Measurements from ENCODE around the gene COX4I1. TPM values are rescaled to one million over a fixed set of nuclear protein-coding genes. Genes with fewer than 3 reads are reported as not detected.

COX4I1 gene
- total RNA-seq, 1 experiment from 2014 or later: 506 TPM

- H4K20me1 ChIP-seq (ENCODE audit: control insufficient read depth, insufficient read depth, insufficient read length): no peaks in the 10 kb centered on the region
- H3K27ac Mint-ChIP-seq: no peak overlapping the region
- no peaks in the 10 kb centered on the region for H3K23me2 ChIP-seq (ENCODE audit: insufficient read length, low read depth, low read length, poor library complexity, severe bottlenecking)
- H4K91ac ChIP-seq (ENCODE audit: insufficient read length, low read depth, low read length): no peak overlapping the region
- H3K18ac ChIP-seq (ENCODE audit: insufficient read length, low read depth, low read length): no peak overlapping the region
- H3K27me3 Mint-ChIP-seq (ENCODE audit: low read depth): peaks cover 26% of the 10 kb centered on the region
- no peak overlapping the region for H3K27ac ChIP-seq (ENCODE audit: insufficient read length, low read depth, low read length)
- TF ChIP-seq CTCF (conservative IDR thresholded peaks at IDR 0.05): no peak
- no peak overlapping the region for H2AFZ ChIP-seq (ENCODE audit: low read length)
- no peaks in the 10 kb centered on the region; a peak in 1 of 7 replicates for H3K36me3 Mint-ChIP-seq (ENCODE audit: insufficient read depth in 1 of 3, low read depth in 3 of 3)
- no peak overlapping the region for H2BK20ac ChIP-seq (ENCODE audit: low read depth, low read length, poor library complexity, severe bottlenecking)
- no peak overlapping the region for H3T11ph ChIP-seq (ENCODE audit: low read length)
- H2BK5ac ChIP-seq (ENCODE audit: insufficient read length, low read length): no peak overlapping the region
- H3K9me3 Mint-ChIP-seq: no peaks in the 10 kb centered on the region
- no peaks in the 10 kb centered on the region for H3K79me2 ChIP-seq (ENCODE audit: insufficient read depth, low read length)
- H3K4me1 ChIP-seq (ENCODE audit: insufficient read depth, low read length): no peaks in the 10 kb centered on the region
- no peak overlapping the region for H3K4me2 ChIP-seq (ENCODE audit: insufficient read depth, insufficient read length, low read length)
- no peak overlapping the region for H2AK5ac ChIP-seq (ENCODE audit: insufficient read length, low read length)
- no peak overlapping the region for H2BK15ac ChIP-seq (ENCODE audit: low read depth, low read length)
- no peak overlapping the region for H3K9ac ChIP-seq (ENCODE audit: extremely low read depth, insufficient read length, low read length)
- no peak overlapping the region for H3K14ac ChIP-seq (ENCODE audit: insufficient read depth, low read length)
- no peak for DNase-seq
- H2BK12ac ChIP-seq (ENCODE audit: insufficient read length, low read depth, low read length): no peak overlapping the region
- H4K8ac ChIP-seq (replicated peaks; ENCODE audit: insufficient read length, low read depth, low read length): no peak overlapping the region
- H4K5ac ChIP-seq (ENCODE audit: insufficient read length, low read depth, low read length): no peak overlapping the region
- H3K23ac ChIP-seq (ENCODE audit: insufficient read length, low read depth, low read length): no peak overlapping the region
- no peaks in the 10 kb centered on the region for H3K79me1 ChIP-seq (ENCODE audit: insufficient read depth, low read depth, low read length, poor library complexity, severe bottlenecking)
- no peak overlapping the region for H2BK120ac ChIP-seq (ENCODE audit: low read depth, low read length, poor library complexity, severe bottlenecking)
- H3K4me1 Mint-ChIP-seq: peaks cover 8% of the 10 kb centered on the region in 2 experiments; a peak in 3 of 4 replicates
- no peak overlapping the region for H3K4me3 Mint-ChIP-seq
- H3K27me3 ChIP-seq (ENCODE audit: insufficient read depth, low read length): no peaks in the 10 kb centered on the region
- whole genome bisulfite sequencing (ENCODE audit: extremely low coverage, insufficient read length, low lambda C conversion rate): no CpG with 5 or more reads among the region's 1 CpG
- no peak overlapping the region for H3K4ac ChIP-seq (ENCODE audit: low read depth, low read length)
- H3K56ac ChIP-seq (ENCODE audit: insufficient read length, low read depth, low read length): no peak overlapping the region
- H3K9me3 ChIP-seq (ENCODE audit: control insufficient read depth, low read depth, low read length): no peaks in the 10 kb centered on the region
Measured at GRCh38 chr16:85854935-85855334, 55.4 kb downstream of the COX4I1 start.

Data from H9 (cell line).